ENCODE results near the gene FAM120AOS. TPM values are rescaled to one million over a fixed set of nuclear protein-coding genes. Genes with fewer than 3 reads are reported as not detected.

The FAM120AOS gene
- total and polyA plus RNA-seq, 2 experiments from 2014 or later, result 56.0 to 62.4 TPM

GRCh38 chr9:93397661-93398373 is 55.6 kb downstream of the FAM120AOS start:
- H2AFZ ChIP-seq, result no peak overlapping the region
- no peak for TF ChIP-seq EZH2 (IDR thresholded peaks at IDR 0.05; ENCODE audit: borderline replicate concordance)
- TF ChIP-seq CTCF (IDR thresholded peaks at IDR 0.05; ENCODE audit: poor library complexity), result no peak
- no peak for TF ChIP-seq EZH2phosphoT487 (IDR thresholded peaks at IDR 0.05; ENCODE audit: low read depth, severe bottlenecking, unreplicated experiment)
- H3K36me3 ChIP-seq (replicated peaks; ENCODE audit: insufficient read depth, low read depth), result no peaks in the 10 kb centered on the region
- H3K4me2 ChIP-seq, result no peak overlapping the region
- no peaks in the 10 kb centered on the region for H3K4me1 ChIP-seq (ENCODE audit: insufficient read depth)
- H3K4me3 ChIP-seq, result no peak overlapping the region
- WGBS (ENCODE audit: low lambda C conversion rate, missing lambda C conversion rate), result 81% methylated on average over 10 of the region's 10 CpGs
- no peaks in the 10 kb centered on the region for H3K27me3 ChIP-seq
- H3K9me2 ChIP-seq (replicated peaks; ENCODE audit: insufficient read depth), result no peaks in the 10 kb centered on the region
- H3K9me3 ChIP-seq (ENCODE audit: low read depth), result no peaks in the 10 kb centered on the region
- no peak for DNase-seq (ENCODE audit: low spot score)
- H3K79me2 ChIP-seq, result no peaks in the 10 kb centered on the region
- H4K20me1 ChIP-seq (ENCODE audit: insufficient read depth, poor library complexity, severe bottlenecking), result no peaks in the 10 kb centered on the region
- H3K27ac ChIP-seq, result no peak overlapping the region

Small RNA genes lying within 50 kb of the gene (small RNA-seq; reads per million reads assigned to genes)
- gene RF00019, result not detected

Other genes with a start within 250 kb of the FAM120AOS start
- 42.5 and 49.3 TPM in 2 replicates for gene FAM120A, start 1.9 kb downstream of the FAM120AOS start, total RNA-seq
- gene FAM120A, start 1.9 kb downstream of the FAM120AOS start, polyA plus RNA-seq, result 13.7 and 16.0 TPM in 2 replicates
- gene PHF2, start 123.0 kb upstream of the FAM120AOS start, total RNA-seq, result 18.9 and 19.8 TPM in 2 replicates
- 9.5 and 10.5 TPM in 2 replicates for gene PHF2, start 123.0 kb upstream of the FAM120AOS start, polyA plus RNA-seq